Measurements from ENCODE around the gene CCT8. TPM values are rescaled to one million over a fixed set of nuclear protein-coding genes. Genes with fewer than 3 reads are reported as not detected.

Gene CCT8
- total and polyA plus RNA-seq, 2 of the 8 experiments (the other 6 are each of a cell fraction or from before 2014, with no cell fraction given): 151 to 319 TPM

GRCh38 chr21:29077651-29078090 lies 4.2 kb upstream of the CCT8 start:
- Histone ChIP-seq H3K18ac (ENCODE audit: extremely low read depth, low read length) (no peak overlapping the region), H2BK5ac (ENCODE audit: low read depth, low read length) (no peak overlapping the region), H3K4me1 (replicated peaks in 1 of 4; ENCODE audit: control insufficient read depth in 3 of 4, insufficient read depth in 4 of 4, low read length in 3 of 4) (peaks cover 0 to 3% (median 0%) of the 10 kb centered on the region in 4 experiments; a peak in 1 of 7 replicates), H3K9ac (replicated peaks in 1 of 4; ENCODE audit: extremely low read depth in 1 of 4, low read depth in 3 of 4, low read length in 3 of 4) (no peak overlapping the region), H2AK5ac (ENCODE audit: low read depth, low read length) (no peak overlapping the region), H3K79me1 (ENCODE audit: low read depth, low read length) (0 out of 2 replicates have a peak, but pooled peaks cover 3% of the 10 kb centered on the region), H3K79me2 (ENCODE audit: control insufficient read depth in 1 of 2, insufficient read depth in 2 of 2, low read length in 2 of 2) (peaks cover 8% of the 10 kb centered on the region in 2 experiments), H4K91ac (replicated peaks; ENCODE audit: insufficient read length, low read length) (no peak overlapping the region), H4K5ac (ENCODE audit: insufficient read length, low read depth, low read length) (no peak overlapping the region), H3K23ac (ENCODE audit: insufficient read length) (no peak overlapping the region), H2BK120ac (replicated peaks; ENCODE audit: low read depth, low read length) (no peak overlapping the region), H4K8ac (ENCODE audit: extremely low read depth, insufficient read depth, low read length) (no peak overlapping the region), H2BK12ac (ENCODE audit: low read depth, low read length) (no peak overlapping the region; the same call in 1 of the 2 replicates), H2BK20ac (ENCODE audit: low read length) (no peak overlapping the region), H4K20me1 (replicated peaks in 1 of 2; ENCODE audit: control insufficient read depth in 1 of 2, insufficient read depth in 2 of 2, low read length in 2 of 2) (peaks cover 0 to 1% of the 10 kb centered on the region in 2 experiments), H3K4ac (replicated peaks; ENCODE audit: insufficient read length, low read depth, low read length) (no peak overlapping the region), H2AFZ (ENCODE audit: low read length) (no peak overlapping the region), H3K9me3 (ENCODE audit: insufficient read depth in 2 of 2, low read depth in 1 of 2, low read length in 1 of 2) (no peaks in the 10 kb centered on the region; a peak in 1 of 4 replicates), H2BK15ac (ENCODE audit: low read length) (no peak overlapping the region), H3K4me2 (ENCODE audit: insufficient read depth in 1 of 2, low read depth in 2 of 2, low read length in 2 of 2) (peak overlapping the region in 1 of 2 experiments; percentile 17; a peak in 1 of 4 replicates), H3K36me3 (ENCODE audit: control insufficient read depth in 2 of 4, insufficient read depth in 4 of 4, low read length in 3 of 4) (no peaks in the 10 kb centered on the region), H3K56ac (replicated peaks; ENCODE audit: insufficient read length, low read depth, low read length) (no peak overlapping the region), H3K27me3 (replicated peaks in 1 of 4; ENCODE audit: control insufficient read depth in 3 of 4, extremely low read depth in 1 of 4, insufficient read depth in 3 of 4, low read length in 3 of 4) (no peaks in the 10 kb centered on the region), H3K14ac (ENCODE audit: insufficient read length) (no peak overlapping the region), H3K4me3 (ENCODE audit: extremely low read depth in 1 of 4, insufficient read depth in 2 of 4, low read depth in 3 of 4, low read length in 4 of 4) (peak overlapping the region in 1 of 4 experiments; percentile 26; a peak in 1 of 8 replicates), H3K27ac (ENCODE audit: low read depth, low read length) (no peak overlapping the region), H3K23me2 (ENCODE audit: low read depth, low read length) (peaks cover 4% of the 10 kb centered on the region; the same call in 1 of the 2 replicates)
- DNase-seq (ENCODE audit: low read depth in 1 of 2, low spot score in 2 of 2): no peak
- no peak for FAIRE-seq
- ChIA-PET CTCF (ENCODE audit: partially characterized antibody) (interaction anchor here (0.8 to 2.5 kb wide), 3 partner anchors 8 to 299 kb away, joined by 4 to 6 read pairs (median 4); no protein-coding TSS in a partner anchor), POLR2A (ENCODE audit: partially characterized antibody) (interaction anchor here (0.6 kb wide), 1 partner anchor 27 kb away, joined by 3 read pairs; no protein-coding TSS in a partner anchor)
- 86% methylated on average over 6 of the region's 6 CpGs; no CpG with 5 or more reads in 1 of the 2 experiments for WGBS, 2 experiments (ENCODE audit: extremely low coverage in 1 of 2, insufficient coverage in 1 of 2, insufficient read length in 1 of 2, insufficient replicate concordance in 2 of 2, low coverage in 1 of 2, low lambda C conversion rate in 2 of 2, missing lambda C conversion rate in 1 of 2)
- TF ChIP-seq YY1 (IDR thresholded peaks at IDR 0.05; ENCODE audit: low read depth, low read length) (no peak), CHD2 (IDR thresholded peaks at IDR 0.05; ENCODE audit: low read length) (no peak), TEAD4 (IDR thresholded peaks at IDR 0.05; ENCODE audit: low read depth, low read length) (no peak), TCF12 (IDR thresholded peaks at IDR 0.05; ENCODE audit: low read depth, low read length) (no peak), JUN (IDR thresholded peaks at IDR 0.05; ENCODE audit: low read depth, low read length) (no peak), KDM5A (IDR thresholded peaks at IDR 0.05; ENCODE audit: low read length) (no peak), CTCF (IDR thresholded peaks at IDR 0.05; ENCODE audit: control extremely low read depth in 1 of 3, insufficient read depth in 1 of 3, low read depth in 1 of 3, low read length in 3 of 3) (no peak)
